HT-29 (cell line): ENCODE data around the gene UBE2I. TPM values are rescaled to one million over a fixed set of nuclear protein-coding genes. Genes with fewer than 3 reads are reported as not detected.
"Not testable (repeated sequence)": the region's sequence is repeated elsewhere in the genome, so short reads cannot be mapped to it uniquely, and the experiment has no call there.

Experiments used
- DNase-seq: peaks from one replicate; pipeline ENCODE4 v3.0.0-alpha.2; 2015; ENCODE audit warnings: low spot score
- total RNA-seq: library from RNA; depleted of rRNA; stranded (reverse); fragments of >200 nt; shearing (Covaris generic); gene quantifications from 2 replicates; pipeline ENCODE4 v1.2.3, GENCODE V29; 2014

UBE2I gene
- total RNA-seq, 1 experiment from 2014 or later = 116 TPM

DNA sequence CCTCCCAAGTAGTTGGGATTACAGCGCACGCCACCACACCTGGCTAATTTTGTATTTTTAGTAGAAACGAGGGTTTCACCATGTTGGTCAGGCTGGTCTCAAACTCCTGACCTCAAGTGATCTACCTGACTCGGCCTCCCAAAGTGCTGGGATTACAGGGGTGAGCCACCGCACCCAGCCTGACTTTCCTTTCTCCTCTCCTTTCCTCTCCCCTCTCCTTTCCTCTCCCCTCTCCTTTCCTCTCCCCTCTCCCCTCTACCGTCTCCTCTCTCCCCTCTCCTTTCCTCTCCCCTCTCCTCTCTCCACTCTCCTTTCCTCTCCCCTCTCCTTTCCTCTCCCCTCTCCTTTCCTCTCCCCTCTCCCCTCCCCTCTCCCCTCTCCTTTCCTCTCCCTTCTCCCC lies 17.2 kb upstream of the UBE2I start:
- not testable (repeated sequence) for DNase-seq

DNA sequence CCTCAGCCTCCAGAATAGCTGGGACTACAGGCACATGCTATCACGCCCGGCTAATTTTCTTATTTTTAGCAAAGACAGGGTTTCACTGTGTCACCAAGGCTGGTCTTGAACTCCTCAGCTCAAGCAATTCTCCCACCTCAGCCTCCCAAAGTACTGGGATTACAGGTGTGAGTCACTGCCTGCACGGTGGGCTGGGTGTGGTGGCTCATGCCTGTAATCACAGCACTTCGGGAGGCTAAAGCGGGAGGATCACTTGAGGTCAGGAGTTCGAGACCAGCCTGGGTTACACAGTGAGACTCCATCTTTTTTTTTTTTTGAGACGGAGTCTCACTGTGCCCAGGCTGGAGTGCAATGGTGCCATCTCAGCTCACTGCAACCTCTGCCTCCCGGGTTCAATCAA lies 16.6 kb upstream of the UBE2I start:
- DNase-seq = not testable (repeated sequence)

DNA sequence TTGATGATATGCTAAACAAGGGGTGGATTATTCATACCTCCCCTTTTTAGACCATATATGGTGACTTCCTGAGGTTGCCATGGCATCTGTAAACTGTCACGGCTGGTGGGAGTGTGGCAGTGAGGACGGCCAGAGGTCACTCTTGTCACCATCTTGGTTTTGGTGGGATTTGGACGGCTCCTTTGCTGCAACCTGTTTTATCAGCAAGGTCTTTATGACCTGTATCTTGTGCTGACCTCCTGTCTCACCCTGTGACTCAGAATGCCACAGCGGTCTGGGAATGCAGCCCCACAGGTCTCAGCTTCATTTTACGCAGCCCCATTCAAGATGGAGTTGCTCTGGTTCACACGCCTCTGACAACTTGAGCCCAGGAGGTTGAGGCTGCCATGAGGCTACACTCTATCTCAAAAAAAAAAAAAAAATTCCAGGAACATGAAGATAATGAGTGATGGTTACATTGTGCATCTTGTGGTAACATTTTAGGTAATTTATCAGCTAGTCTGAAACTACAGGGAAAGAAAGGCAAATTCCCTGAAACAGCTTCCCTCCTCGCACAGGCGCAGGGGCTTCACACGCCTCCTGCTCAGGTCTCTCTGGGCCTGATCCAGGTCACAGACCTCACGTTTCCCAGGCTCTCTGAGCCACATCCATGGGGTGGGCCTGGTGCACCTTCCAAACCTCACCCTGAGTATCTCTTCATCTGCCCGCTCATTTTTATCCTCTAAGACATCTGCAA lies 15.3 kb upstream of the UBE2I start:
- no peak for DNase-seq

DNA sequence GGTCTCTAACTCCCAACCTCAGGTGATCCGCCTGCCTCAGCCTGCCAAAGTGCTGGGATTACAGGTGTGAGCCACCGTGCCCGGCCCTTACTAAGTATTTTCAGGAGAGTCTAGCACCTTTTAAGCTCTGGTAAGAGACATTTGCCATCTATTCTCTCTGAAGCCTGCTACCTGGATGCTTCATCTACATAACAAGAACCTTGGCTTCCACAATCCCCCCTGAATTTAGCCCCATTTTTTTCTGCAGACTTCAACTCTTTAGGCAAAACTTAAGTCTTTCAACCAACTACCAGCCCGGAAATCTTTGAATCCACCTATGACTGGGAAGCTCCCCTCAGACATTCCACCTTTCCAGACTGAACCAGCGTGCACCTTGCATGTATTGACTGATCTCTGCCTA lies 14.0 kb upstream of the UBE2I start:
- no peak for DNase-seq

DNA sequence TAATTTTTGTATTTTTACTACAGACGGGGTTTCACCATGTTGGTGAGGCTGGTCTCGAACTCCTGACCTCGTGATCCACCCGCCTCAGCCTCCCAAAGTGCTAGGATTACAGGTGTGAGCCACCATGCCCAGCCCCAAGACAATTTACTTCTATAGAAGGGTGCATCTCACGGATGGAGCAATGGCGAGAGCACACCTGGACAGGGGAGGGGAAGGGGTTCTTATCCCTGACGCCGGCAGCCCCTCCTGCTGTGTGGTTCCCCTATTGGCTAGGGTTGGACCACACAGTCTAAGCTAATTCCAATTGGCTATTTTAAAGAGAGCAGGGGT lies 12.8 kb upstream of the UBE2I start:
- not testable (repeated sequence) for DNase-seq

DNA sequence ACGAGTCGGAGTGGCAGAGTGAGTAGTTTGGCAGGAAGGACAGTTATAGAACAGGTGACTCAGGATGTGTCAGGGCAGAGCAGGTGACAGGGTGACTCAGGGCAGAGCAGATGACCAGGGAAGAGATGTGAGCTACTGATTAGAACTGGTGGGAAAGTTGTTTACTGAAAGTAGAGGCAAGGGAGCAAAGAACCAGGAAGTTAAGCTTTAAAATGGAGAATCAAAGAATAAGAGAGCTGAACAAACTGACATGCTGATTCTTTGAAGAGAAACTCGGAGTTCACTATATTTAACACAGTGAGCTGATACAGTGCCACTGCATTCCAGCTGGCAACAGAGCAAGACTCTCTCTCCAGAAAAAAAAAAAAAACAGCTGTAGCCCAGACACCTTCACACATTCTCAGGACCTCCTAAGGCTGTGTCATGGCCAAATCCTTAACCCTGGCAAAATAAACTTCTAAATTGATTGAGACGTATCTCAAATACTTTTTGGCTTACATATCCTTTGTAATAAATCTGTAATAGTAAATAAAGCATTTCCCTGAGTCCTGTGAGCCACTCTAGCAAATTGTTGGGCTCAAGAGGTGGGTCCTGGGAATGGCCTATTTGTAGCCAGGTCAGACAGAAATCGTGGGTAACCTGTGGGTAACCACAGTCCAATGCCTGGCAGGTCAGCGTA lies 12.3 kb upstream of the UBE2I start:
- peak; percentile 90 for DNase-seq

DNA sequence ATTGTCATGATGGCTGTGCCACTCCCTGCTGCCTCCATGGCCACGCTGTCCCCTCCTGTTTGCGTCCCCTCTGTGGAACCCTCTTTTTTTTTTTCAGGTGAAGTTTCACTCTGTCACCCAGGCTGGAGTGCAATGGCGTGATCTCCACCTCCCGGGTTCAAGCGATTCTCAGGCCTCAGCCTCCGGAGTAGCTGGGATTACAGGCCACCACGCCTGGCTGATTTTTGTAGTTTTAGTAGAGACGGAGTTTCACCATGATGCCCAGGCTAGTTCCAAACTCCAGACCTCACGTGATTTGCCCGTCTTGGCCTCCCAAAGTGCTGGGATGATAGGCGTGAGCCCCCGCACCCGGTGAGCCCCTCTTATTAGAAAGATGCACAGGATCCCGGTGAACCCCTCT lies 11.0 kb upstream of the UBE2I start:
- no peak for DNase-seq

DNA sequence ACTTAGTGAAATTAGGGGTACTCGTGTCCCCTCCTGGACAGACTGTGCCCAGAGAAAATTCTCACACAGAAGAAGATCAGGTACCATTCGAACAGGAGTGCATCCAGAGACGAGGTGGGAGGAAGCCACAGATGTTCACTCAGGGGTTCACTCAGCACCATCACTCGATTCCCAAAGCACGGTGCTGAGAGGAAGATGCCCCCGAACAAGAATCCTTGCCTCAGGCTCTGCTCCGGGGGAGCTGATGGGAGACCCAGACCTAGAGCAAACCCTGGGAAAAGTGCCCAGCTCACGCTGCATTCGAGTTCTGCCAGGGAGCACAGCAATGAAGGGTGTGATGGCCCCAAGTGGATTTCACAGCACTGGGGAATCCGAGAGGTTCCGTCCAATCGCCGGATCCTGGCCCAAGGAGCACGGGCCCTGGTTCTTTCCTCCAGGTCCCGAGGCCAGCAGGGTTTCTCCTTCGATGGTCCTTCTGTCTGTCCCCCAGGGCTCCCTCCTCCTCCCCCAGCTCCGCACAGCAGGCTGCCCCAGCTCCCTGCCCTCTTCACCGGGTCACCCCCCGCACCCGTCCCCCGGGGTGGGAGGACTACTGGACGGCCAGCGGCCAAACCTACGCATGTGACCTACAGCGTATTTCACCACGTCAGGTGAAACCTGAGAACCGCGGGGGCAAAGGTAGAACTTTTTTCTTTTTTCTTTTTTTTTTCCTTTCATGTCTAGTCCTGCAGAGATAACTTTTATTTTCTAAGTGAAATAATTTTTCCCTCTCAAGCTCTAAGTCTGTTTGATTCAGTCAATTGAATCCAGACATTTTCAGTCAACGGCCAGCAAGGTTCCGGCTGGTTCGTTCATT lies 10.2 kb upstream of the UBE2I start:
- DNase-seq = no peak

DNA sequence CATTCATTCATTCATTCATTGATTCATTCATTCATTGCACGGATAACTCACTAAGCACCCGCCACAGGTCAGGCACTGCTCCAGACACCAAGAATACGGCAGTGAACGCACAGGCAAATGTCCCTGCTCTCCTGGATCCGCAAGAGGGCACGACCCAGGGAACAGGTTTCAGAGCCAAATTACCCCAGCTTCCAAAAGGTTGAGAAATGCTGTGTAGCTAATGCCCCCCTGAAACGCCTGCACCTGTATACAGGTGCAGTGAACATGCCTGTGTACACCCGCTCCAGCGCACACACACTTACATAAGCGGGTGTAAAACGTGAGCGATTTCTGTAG lies 9.6 kb upstream of the UBE2I start:
- no peak for DNase-seq

DNA sequence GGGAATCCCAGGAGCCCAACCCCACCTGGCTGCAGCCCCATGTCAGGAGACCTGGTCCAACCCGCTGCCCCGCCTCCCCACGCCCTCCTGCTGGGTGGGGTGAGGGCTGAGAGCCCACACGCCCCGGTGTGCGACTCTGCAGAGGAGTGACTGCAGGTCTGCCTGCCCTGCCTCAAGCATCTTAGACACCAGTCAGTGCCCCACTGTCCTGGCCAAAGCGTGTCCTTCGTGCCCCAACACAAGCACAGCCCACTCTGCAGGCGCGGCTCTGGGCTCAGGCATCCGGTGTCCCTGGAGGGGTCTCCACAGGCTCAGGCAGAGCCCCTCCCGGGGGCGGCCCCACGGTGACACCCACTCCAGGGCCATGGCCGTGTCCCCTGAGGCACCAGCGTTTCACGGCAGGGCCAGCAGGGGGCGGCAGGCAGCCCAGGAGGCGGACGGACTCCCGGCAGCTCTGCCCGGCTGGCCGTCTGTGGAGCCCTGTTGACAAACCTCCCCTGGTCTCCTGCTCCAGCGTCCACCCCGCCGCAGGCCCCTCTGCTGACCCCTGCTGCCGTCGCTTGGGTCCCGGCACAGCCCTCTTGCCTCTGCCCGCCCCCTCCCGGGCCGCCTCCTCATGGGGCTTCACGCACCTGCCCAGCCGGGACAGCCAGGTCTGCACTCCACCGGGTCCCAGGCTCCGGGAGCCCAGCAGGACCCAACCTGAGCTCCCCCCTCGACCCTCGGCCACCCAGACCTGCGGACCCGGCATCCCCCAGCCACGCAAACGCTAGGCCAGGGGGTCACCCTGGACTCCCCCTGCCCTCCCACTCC lies 8.6 kb upstream of the UBE2I start:
- peak; percentile 66 for DNase-seq

DNA sequence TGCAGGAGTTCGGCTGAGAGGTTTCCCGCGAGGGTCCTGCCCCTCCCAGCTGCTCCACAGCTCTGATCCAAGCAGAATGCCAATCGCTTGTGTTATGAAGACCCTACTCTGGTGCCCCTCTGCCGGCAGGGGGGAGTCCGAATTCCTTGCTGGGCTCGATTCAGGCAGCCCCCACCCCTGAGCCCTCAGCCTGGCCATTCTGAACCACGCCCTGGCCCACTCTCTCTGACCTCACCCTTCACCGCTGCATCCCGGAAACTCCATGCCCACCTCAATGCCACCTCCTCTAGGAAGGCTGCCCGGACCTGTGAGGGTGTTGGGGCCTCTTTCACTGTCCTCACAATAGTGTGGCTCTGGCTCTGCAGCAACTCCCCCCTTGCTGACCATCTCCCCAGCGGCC lies 7.9 kb upstream of the UBE2I start:
- DNase-seq = no peak

DNA sequence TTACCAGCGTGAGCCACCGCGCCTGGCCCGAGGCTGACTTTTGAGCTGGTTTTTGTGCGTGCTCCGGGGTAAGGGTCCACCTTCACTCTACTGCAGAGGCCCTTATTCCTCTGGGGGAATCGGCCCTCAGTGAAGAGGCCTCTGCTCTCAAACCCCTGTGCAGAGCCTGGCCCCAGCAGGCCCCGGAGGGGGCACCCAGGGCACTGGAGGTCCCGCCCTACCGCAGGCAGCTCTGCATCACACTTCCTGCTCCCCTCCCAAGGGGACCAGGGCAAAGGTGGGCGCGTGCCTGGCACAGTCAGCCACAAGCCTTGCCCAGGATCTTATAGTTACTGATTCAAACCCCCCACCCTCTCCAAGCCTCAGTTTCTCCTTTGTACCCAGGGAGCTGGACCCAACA lies 3.6 kb upstream of the UBE2I start:
- no peak for DNase-seq

DNA sequence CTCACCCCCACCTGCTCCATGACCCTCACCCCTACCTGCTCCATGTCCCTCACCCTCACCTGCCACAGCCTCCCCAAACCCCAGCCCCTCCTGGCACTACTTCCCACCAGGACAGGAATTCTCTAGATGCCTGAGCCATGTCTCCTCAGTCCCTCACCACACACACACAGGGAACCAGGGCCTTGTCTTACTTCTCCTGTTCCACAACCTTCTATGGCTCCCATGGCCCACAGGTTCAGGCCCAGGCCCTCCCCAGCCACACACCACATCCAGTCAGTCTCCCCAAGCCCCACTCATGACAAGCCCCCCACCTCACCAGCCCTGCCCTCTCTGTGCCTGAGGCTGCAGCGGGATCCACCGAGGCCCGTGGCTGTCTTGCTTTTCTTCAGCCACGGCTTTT lies 3.1 kb upstream of the UBE2I start:
- DNase-seq = no peak

DNA sequence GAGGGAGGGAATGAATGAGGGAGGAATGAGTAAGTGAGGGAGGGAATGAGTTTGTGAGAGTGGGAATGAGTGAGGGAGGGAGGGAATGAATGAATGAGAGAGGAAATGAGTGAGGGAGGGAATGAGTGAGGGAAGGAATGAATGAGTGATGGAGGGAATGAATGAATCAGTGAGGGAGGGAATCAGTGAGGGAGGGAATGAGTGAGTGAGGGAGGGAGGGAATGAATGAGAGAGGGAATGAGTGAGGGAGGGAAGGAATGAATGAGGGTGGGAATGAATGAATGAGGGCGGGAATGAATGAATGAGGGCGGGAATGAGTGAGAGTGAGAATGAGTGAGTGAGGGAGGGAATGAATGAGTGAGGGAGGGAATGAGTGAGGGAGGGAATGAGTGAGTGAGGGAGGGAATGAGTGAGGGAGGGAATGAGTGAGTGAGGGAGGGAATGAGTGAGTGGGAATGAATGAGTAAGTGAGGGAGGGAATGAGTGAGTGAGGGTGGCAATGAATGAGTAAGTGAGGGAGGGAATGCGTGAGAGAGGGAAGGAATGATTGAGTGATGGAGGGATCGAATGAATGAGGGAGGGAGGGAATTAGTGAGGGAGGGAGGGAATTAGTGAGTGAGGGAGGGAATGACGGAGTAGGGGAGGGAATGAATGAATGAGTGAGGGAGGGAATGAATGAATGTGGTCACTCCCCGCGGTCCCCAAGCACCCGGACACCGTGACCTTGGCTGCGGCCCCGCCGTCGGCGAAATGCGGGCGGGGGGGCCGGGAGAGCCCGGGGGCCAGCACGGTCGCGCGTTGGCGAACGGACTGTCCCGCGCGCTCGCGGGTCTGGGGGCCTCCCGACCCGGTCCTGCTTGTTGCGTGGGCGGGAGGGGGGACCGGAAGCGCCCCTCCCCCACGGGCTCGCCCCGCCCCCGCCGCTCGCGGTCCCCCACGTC lies 1.1 kb upstream of the UBE2I start:
- no peak for DNase-seq

DNA sequence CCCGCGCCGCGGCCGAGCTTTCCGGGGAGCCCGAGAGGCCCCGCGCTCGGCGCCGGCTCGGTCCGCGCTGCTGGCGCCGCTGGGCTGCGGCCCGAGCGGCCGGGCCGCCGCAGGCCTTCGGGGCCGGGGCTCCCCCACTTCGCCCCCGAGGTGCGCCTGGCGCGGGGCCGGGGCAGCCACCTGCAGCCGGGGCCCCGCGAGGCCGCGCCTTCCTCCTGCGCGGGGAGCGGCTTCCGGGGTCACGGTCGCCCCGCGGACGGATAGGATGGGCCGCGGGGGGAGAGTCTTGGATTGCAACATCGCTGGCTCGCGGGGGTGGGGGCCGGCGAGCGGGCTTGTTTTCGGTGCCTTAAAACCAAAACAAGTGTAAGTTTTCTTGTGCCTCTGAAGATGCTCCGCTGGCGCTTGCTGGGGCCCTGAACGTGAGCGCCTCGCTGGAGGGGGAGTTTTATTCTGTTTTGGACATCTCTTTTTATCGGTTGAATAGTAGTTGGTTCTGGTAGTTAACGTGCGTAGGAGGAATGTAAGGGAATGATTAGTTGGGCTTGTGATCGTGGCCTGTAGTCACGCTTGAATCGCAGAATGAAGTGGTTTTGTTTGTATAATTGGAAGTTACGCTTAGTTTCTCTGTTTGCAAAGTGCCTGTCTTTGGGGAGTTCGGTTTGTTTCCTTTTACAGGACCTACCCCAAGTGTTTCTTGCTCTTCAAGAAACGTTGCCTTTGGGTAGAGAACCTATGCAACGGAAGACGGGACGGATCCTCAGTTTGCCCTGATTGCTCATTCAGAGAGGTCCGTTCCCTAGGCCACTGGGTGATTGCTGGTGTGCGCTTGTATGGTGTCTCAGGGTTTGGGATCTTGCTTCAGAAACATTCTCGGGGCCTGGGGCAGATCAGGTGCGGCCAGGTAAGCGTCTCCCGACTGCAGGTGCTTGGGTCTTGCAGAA lies 724 bp downstream of the UBE2I start:
- DNase-seq = no peak

DNA sequence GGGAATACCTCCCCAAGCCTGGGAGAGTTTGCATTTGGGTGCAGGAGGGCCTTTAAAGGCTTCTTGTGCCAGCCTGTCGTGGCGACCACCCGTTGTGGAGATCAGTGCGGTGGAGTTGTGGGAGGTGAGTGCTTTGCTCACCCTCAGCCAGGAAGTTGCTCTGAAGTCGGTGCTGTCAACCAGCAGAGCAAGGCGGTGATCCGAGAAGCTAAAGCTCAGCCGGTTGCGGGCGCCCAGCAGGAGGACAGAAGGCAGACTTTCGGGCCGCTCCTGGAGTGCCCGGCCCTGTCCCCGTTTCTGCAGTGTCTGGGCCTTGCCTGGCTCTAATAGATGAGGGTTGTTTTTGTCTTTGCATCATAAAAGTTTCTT lies 1.4 kb downstream of the UBE2I start:
- no peak for DNase-seq

DNA sequence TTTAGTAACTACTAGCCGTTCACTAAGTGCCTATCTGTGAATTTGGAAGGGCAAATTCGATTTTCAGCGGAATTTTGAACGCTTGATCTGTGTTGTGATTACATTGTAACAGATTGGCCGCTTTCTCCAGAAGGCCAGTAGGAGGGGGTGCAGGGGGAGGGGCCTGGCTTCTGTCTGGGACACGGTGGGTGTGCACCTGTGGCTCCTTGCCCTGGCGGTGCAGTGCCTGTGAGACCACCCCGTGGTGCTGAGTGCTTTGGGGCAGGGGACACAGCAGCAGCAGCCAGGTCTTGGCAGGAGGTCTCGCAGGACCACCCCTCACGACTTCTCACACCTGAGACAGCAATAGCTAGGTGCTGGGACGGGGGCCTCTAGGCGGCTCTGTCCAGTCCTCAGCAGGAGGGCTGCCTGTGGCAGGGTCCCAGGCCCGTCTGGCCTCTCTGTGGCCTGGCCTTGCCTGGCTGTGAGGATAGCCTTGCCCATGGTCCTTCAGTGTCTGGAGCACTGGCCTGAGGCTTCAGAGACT lies 1.8 kb downstream of the UBE2I start:
- DNase-seq = no peak

DNA sequence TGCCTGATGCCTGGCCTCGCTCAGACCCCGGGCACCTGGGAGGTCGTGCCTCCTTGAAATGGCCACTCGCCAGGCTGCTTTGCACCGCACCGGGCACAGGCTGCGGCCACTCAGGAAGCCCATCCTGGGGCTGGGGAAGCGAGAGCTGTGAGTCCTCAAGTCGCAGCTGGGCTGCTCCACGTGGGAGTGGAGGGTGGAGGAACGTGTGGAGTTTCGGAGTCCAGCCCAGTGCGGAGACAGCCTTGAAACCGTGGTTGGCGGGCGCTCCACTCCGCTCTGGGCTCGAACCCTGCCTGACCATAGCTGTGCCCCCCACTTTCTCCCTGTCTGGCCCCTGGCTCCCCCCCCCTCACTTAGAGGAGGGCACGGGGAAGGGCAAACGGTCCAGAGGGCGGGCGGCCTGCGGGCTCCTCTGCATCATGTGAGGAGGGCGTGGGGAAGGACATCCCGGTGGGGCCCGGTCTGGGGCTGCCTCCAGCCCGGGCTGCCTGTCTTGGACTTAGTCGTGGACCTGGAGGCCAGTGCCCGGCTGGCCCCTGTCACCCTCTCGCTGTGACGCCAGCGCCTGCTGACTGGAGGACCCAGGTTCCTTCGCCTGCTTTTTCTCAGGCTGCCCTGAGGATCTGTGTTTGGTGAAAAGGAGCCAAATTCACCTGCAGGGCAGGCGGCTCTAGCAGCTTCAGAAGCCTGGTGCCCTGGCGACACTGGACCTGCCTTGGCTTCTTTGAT lies 2.5 kb downstream of the UBE2I start:
- DNase-seq = no peak

DNA sequence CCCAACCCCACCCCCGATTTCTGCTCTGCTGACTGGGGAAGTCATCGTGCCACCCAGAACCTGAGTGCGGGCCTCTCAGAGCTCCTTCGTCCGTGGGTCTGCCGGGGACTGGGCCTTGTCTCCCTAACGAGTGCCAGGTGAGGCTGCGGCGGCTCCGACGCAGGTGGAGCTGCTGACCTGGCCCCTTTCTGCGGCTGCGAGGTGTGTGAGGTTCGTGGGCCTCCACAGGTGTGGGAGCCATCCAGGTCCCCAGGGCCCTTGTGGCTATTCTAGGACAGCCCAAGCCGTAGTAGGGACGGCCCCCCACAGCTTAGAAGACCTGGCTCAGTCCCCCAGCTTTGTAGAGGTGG lies 3.0 kb downstream of the UBE2I start:
- DNase-seq = no peak
